M059J (cell line): ENCODE measurements around the gene SMAD2. TPM values are rescaled to one million over a fixed set of nuclear protein-coding genes. Genes with fewer than 3 reads are reported as not detected.
A peak's percentile ranks its signal among the peaks of the same experiment; 100 is the strongest.

Experiments
- DNase-seq: peaks from one replicate; pipeline ENCODE4 v3.0.0-alpha.2; 2012; ENCODE audit warnings: low read depth
- total RNA-seq: library from RNA; depleted of rRNA; stranded (reverse); fragments of >200 nt; shearing (Covaris generic); gene quantifications from 2 replicates; pipeline ENCODE4 v1.2.3, GENCODE V29; 2014

Gene SMAD2
- total RNA-seq, 1 experiment from 2014 or later: 171 TPM

DNA sequence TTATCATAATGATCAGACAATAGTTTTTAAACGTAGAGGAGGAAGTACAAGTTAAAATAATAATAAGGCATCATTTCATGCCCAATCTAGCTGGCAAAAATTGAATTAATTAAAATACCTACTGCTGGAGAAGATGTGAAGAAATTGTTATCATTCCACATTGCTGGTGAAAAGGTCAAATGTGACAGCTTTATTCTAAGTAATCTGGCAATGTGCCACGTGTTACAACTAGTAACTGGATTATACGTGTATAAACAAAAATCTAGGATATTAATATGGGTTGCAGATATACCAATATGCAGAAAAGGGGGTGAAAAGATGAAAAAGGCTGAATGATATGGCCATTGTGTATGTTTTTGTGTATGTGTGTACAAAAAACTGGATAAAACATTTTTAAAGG lies 32.4 kb downstream of the SMAD2 start:
- DNase-seq: no peak

DNA sequence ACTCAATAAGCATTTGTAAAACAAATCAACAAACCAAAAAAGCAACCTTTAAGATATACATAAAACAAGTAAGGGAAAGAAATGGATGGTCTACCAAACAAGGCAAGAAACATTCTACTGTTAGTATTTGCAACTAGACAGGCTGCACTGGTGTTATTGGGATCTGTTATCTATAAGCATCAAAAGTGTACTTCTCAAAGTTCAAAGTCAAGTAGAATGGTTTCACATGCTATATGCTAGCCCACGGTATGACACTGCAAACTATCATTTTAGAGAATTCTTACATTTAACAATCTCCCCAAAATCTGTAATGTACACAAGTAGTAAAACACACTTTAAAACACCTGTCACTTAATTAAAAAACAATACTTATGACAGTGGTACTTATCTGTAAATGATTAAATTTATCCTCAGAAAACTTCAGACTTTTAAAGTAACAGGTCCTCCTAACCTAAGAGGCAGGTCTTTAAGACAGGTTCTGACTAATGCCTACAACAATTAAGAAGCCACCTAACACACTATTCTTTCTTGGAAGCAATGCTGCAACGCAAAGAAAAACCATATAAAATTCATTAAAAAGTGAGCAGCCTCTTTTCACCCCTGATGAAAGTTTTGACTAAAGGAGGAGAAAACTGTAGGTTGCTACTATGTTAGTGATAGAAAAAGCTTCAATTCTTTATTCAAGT lies 34.8 kb downstream of the SMAD2 start:
- DNase-seq: no peak

DNA sequence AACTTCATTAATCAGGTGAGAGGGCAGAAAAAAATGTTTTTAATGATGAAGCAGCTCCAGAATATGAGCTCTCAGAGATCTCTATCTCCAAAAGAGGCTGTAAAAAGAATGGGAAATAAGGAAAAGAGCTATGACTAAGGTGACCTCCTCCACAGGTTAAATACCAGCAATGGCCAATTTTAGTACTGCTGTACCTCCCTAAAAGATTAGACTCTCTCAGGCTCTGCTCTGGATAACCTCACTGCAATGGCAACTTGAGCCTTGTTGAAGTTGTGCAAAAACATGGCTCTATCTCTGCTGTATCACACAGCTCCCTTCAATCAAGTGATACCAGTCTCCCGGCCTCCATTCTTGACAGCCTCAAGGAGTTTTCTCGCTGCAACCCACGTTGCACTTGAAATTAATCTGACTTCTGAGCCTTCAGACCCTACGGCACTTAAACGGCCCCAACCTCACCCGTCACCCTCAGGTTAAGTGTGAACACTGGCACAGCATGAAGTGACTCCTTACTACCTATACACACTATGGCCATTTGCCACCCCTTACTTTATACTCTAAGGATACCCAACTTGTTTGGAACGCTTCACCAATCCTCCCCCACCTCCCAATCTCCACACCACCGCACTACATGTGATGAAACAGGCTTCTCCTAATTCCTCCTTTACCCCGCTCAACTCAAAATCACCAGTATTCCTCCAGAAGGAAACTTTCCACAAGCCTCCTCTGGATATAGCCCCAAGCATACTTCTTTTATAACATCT lies 36.3 kb downstream of the SMAD2 start:
- peak; percentile 84 for DNase-seq

DNA sequence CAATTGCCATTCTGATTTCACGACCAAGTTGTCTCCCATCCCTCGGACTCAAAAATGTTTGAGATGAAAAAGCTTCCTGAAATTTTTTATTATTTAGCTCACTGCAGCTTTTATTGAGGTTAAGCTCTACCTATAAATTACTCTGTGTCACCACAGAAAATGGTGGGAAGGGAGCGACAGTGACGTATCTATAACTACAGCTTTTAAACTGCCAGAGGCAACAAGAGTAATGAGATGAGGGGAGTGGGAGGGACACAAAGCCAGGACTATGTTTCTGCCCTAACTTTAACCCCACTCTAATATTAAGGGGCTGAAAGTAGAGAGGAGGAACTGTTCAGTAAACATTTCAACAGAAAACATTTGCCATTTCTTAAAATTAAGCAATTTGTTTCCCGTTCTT lies 37.4 kb downstream of the SMAD2 start:
- peak; percentile 81 for DNase-seq

DNA sequence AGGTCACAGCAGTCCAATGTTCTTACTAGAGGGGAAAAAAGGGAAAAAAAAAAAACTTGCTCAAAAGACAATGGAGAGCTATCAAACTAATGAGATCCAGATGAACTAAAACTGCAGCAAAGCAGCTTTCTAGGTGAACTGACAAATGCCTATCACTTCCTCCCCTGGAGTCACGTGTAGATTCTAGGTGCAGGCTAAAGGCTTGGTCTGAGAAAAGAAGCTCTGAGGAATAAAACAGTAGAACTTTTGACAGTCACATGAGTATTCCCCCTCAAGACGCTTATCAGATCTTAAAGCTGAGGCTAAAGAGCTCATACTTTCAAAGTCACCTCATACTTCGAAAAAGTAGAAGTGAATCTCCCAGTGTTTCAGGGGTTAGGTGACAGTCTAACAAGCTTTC lies 42.3 kb downstream of the SMAD2 start:
- DNase-seq: no peak

DNA sequence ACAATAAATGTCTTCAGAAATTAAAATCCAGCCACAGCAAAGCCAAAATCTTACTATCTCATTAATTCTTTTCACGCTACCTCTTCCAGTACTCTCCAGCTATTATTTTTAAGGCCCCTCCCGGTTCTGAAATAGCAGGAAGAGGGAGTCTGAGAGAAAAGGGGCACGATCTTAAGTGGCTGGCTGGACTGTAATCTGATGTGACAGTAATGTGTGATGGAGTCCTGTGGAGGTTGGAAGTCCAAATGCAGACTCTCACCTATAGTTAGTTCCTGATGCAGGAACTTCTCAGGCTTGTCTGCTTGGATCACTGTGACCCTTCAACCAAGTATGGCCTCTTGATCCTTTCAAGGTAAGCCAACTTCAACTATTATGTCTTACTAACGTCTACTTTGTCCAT lies 43.2 kb downstream of the SMAD2 start:
- no peak for DNase-seq

DNA sequence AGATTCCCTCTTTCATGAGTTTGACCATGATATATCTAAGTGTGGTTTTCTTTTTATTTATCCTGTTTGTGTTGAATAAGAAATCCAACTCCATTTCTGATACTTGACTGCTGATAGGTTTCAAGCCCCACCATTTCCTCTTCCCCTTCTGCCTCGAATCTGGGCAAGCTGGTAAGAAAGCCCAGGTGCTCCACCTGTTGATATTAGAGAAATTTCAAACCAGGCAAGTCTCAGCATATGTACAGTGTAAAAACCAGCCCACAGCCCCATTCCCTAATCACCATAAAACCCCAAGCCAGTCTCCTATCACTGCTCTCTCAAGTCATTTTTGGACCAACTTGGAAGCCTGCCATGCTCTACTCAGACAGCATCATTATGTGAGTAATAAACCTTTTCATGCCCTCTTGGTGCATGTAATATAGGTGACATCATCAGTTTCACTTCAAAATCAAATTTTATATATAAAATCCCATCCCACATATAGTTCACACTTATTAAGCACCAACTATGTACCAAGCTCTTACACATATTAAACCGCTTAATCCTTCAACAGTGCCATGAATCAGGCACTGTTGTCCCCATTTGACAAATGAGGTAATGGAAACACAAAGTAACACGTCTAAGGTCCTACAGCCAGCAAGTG lies 46.6 kb downstream of the SMAD2 start:
- DNase-seq: peak; percentile 93

DNA sequence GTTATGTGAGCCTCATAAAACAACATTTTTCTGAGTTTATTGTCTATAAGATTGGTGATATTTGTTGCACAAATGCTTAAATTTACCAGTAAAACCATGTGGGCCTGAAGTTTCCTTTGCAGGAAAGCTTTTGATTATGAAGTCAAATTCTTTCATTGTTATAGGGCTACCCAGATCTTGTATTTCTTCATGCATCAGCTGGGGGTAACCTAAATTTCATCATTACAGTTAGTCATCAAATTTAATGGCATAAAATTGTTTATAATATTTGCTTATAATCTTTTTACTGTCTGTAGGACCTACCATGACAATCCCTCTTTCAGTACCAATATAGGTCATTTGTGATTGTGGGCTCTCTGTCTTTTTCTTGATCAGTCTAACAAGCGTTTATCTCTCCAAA lies 47.8 kb downstream of the SMAD2 start:
- peak; percentile 32 for DNase-seq

DNA sequence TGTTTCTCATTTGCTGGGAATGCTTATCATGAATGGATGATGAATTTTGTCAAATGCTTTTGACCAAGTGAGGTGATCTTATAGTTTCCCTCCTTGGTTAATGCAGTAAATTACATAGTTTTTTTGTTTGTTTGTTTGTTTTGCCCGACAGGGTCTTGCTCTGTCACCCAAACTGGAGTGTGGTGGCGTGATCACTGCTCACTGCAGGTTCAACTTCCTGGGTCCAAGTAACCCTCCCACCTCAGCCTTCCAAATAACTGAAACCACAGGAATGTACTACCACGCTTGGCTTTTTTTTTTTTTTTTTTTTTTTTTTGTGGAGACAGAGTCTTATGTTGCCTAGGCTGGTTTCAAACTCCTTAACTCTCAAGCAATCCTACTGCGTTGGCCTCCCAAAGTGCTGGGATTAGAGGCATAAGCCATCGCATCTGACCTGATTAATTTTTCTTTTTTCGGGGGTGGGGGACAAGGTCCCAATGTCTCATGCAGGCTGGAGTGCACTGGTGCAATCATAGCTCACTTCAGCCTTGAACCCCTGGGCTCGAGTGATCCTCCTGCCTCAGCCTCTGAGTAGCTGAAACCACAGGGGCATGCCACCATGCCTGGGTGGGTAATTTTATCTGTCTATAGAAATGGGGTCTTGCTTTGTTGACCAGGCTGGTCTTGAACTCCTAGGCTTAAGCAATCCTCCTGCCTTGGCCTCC lies 48.6 kb downstream of the SMAD2 start:
- peak; percentile 89 for DNase-seq

DNA sequence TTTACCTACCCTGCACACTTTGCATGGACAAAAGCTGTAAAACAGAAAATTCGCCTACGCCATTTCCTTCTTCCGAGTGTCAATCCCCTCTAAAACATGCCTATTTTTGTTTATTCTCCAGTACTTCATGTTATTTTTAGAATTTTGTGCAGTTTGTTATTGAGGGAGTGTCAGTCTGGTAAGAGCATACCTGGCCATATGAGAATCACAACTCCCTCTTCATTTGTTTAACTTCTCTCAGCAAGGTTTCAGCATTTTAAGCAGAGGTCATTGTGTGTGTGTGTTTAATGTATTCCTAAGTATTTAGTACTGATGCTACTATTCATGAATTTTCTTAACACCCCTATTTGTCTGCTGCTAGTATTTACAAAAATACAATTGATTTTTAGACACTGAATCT lies 49.4 kb downstream of the SMAD2 start:
- DNase-seq: no peak

DNA sequence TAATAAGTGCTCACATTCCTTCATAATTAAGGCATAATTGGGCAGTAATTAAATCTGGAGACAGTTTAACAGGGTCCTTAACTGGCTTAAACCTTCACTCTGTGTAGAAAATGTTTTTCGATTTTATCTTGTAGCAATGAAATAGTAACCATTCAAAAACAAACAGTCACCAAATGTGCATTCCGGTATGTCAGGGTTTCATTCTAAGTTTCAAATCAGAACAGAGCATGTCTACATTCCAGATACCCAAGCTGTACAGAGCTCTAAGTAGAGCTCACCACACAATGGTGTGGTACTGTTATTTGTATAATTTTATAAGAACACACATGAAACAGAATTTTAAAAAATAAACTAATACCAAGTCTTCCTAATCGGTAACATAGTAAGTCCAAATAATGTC lies 52.6 kb downstream of the SMAD2 start:
- DNase-seq: no peak

DNA sequence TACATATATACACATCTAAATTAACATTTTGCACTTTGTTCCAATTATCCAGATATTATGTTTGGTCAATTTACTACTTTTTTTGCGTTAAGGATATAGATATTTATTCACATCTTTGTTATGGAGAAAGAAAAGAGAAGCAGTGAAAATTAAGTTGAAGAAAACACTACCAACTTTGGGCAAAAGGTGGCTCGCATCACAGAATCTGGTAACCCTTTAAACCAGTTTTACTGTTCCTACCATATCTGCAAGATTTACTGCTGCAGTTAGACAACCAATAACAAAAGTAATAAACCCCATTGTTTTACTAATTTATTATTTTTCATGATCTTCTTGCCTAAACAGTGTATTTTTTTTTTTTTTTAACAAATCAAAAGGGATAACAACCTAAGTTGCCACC lies 53.6 kb downstream of the SMAD2 start:
- no peak for DNase-seq

DNA sequence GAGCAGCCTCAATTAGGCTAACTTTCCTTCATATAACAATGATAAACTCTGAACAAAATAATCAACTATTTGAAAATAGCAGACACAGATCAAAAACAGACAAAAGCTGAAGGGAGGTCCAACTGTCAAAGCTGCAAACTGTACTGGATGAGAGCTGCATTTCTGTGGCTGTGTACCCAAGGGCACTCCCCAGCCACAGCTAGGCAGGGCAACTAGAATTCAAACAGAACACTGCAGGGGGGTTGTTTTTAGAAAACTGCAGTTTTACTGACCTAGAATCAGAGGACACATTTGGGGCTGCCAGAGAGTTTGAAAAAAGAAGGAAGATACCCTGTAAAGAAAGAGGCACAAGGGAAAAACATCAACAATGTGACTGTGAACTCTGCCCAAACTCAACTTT lies 56.8 kb downstream of the SMAD2 start:
- no peak for DNase-seq

DNA sequence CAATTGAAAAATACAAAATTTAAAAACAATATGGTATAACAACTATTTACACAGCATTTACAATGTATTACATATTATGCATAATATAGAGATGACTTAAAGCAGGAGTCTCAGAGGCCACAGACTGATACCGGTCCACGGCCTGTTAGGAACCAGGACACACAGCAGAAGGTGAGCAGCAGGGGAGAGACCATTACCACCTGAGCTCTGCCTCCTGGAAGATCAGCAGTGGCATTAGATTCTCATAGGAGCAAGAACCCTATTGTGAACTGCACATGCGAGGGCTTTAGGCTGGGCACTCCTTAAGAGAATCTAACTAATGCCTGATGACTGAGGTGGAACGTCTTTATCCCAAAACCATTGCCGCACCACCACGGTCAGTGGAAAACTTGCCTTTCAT lies 58.0 kb downstream of the SMAD2 start:
- DNase-seq: no peak

DNA sequence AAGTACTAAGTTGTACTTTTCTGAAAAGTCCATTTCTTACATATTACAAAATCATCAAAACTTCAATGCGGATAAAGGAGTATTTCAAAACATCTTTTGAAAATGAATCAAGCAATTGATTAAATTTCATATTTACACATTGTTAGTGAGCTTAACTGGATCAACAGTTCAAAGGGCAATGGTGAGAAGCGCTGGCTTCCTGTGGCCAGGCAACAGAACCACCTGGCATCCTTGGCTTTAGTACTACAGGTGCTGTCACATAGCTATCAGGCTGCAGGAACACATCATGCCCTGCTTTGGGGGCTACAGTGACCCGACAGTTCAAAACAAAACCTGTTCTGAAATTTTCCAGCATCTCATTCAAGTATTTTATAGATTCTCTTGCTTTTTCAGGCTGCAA lies 59.2 kb downstream of the SMAD2 start:
- no peak for DNase-seq

DNA sequence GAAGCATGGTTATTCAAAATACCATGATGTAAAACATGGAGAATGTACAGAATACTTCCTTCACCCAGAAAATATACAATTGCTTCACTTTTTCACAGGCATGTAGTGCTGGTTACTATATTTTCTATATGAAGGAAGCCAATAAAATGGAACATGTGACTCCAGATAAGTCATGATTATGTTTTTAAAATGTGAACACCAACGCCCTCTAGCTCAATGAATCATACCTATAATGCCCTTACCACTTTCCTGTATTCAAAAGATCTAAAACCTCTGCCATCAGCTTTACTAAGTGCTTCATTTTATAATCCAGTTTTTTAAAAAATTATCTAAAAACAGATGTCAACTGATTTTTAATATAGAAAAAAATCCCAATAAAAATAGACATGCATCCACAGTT lies 59.9 kb downstream of the SMAD2 start:
- no peak for DNase-seq

DNA sequence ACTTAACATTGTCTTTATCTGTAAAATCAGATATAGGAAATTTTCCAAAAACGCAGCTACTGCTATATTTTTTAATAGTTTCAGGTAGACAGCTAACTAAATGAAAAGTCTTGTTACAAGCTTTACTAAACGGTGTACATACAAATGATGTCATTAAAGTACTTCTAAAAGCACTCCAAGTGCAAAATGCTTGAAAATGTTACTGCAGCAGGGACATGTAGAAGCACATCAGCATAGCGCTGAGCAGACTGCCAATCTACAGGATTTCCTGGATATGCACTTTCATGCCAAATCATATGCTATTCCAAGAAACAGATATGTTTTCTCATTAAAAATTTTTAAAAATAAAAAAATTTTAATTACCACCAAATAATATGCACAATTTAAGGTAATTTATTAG lies 61.7 kb downstream of the SMAD2 start:
- DNase-seq: no peak

DNA sequence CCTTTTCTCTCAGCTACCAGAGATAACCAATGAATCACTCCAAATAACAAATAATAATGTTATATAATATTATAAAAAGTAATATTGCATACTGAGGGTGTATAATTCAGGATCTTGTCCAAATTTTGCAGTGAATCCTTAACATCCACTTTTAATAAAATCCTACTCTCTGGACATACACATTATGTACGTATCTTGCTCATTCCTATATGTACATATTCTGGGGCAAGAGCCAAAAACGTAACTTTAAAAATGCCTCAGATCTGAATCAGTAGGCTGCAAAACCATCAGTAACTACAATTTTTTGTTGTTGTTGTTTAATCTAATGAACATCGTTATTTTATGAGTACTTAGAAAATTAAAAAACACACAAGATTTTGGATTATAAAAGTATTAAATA lies 65.3 kb downstream of the SMAD2 start:
- no peak for DNase-seq

DNA sequence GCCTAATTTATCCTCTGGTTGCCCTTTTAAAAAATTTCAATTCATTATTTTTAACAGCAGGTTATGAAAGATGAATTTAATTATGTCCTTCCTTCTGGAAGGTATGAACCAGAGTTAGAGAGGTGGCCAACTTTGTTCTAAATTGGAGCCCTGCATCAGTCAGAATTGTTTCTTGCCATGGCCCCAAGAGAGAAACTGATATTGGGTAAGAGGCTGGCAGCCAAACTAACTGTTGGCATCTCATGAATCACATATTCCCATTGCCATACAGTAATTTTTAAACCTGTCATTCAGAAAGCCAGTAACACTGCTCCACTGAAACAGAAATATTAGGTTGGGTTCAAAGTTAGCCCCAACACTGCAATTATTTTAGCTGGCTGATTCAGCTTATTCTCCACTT lies 67.4 kb downstream of the SMAD2 start:
- no peak for DNase-seq

DNA sequence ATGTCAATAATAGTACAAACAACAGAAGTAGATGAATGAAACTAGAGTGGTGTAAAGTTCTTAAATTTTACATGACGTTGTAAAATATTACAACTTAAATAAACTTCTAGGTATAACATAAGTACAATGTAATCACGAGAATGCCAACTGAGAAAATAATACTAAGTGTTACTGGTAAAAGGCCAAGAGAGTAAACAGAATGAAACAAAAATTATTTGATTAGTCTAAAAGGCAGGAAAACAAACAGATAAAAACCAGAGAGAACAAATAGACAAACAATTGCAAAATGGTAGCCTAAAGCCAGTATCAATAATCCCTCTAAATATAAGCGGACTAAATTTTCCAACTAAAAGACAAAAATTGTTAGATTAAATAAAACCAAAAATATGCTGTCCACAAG lies 71.9 kb downstream of the SMAD2 start:
- no peak for DNase-seq

DNA sequence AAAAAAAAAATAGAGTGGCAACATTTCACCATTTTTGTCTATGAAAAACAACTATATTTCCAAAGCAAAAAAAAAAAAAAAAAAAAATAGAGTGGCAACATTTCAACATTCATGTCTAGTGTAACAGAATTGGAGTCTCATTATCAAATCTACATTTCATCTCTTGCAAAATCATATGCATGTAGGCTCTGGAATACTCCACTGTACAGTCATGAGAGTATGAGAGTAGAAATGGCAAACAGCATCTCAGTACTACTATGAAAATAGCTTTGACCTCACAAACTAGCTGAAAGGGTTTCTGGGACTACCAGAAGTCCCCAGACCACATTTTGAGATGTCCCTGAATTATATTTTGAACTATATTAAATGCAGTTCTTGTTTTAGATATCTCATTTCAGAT lies 82.8 kb downstream of the SMAD2 start:
- no peak for DNase-seq

DNA sequence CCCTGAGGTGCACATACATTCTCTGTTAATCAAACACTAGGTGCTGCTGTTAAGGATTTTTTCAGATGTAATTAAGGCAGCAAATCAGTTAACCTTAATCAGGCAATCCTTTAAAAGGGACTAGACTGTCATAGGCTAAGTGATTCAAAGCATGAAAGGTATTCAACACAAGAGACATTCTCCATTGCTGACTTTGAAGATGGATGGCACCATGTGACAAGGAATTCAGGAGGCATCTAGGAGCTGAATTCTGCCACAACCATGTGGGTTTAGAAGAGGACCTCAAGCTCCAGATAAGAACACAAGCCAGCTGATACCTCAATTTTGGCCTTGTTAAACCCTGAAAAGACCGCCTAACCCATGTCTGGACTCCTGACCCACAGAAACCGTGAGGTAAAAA lies 84.0 kb downstream of the SMAD2 start:
- no peak for DNase-seq
